ENCODE data around the gene GOLGA3. TPM values are rescaled to one million over a fixed set of nuclear protein-coding genes. Genes with fewer than 3 reads are reported as not detected.
"Not testable (repeated sequence)": the region's sequence is repeated elsewhere in the genome, so short reads cannot be mapped to it uniquely, and the experiment has no call there.

The GOLGA3 gene
- total and polyA plus RNA-seq, 4 donors, result 5.0 to 43.0 (median 15.8) TPM

DNA sequence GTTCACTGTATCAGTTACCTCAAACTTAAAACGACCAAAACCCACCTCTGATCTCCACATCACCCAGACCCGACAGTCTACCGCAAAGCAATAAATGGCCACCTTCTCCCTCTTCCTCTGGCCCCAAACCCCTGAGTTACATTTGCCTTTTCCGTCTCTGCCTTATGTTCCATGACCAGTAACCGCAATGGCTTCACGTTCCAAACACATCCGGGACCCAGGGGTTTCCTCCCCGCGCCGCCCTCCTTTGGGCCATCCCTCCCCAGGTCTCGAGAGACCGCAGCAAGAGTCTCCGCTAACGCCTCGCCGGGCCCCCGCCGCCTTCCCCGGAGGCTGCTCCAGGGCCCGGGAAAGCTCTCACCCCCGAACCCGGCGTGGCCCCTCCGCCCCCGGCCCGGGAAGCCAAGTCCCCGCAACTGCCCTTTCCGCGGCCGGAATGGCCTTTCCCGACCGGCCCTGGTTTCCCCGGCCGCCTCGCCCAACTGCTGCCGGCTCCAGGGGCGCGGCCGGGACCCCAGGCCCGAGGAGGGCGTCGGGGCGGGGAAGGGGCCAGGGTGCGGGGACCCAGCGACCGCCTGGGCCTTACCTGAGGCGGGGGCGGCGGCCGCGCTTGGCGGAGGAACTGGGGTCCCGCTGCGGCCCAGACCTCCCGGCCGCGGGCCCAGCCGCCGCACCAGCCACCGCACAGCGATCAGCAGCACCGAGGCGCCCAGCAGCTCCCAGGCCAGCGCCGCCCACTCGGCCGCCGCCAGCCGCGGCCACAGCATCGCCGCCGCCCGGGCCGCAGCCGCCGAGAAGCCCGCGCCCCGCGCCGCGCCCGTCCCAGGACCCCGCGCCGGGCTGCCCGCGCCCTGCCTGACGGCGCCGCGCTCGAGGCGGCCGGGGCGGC lies 67.4 kb downstream of the GOLGA3 start, which contains the start of gene ANKLE2:
ANKLE2 (minus strand) TSS at position 801 of the 889 bp plus-strand sequence; CDS start at position 767, 34 bp downstream.
- WGBS, result under 1% methylated on average over 97 of the region's 97 CpGs
- H3K4me3 ChIP-seq (ENCODE audit: low read depth in 1 of 3, low read length in 3 of 3), result peak within 1 kb of the TSS; percentile 53 to 99 (median 96)
- no peaks in the 10 kb centered on the region for H3K9me3 ChIP-seq (ENCODE audit: control insufficient read depth in 4 of 4, low read length in 3 of 4)
- DNase-seq (ENCODE audit: low spot score), result peak; percentile 40
- H3K9ac ChIP-seq (ENCODE audit: low read depth in 1 of 2, low read length in 2 of 2), result peak within 1 kb of the TSS; percentile 76 to 85
- H3K27ac ChIP-seq (ENCODE audit: low read depth in 1 of 2, low read length in 2 of 2), result peak within 1 kb of the TSS; percentile 87 to 94
- H3K27me3 ChIP-seq (ENCODE audit: control insufficient read depth in 4 of 4, insufficient read depth in 4 of 4, low read length in 3 of 4), result no peaks in the 10 kb centered on the region
- peaks cover 3 to 17% (median 11%) of the 10 kb centered on the region in 4 donors for H3K4me1 ChIP-seq (ENCODE audit: control insufficient read depth in 4 of 4, insufficient read depth in 4 of 4, low read length in 3 of 4)
- H3K36me3 ChIP-seq (ENCODE audit: control insufficient read depth in 4 of 4, insufficient read depth in 3 of 4, low read depth in 1 of 4, low read length in 3 of 4), result peaks cover 0 to 2% (median 0%) of the 10 kb centered on the region in 4 donors
- no peak for TF ChIP-seq ZBTB33 (IDR thresholded peaks at IDR 0.05)
- TF ChIP-seq FOXA1 (IDR thresholded peaks at IDR 0.05), result no peak
- TF ChIP-seq YY1 (IDR thresholded peaks at IDR 0.05), result no peak
- TF ChIP-seq GABPA (IDR thresholded peaks at IDR 0.05 in 1 of 2, conservative IDR thresholded peaks at IDR 0.05 in 1 of 2), result no peak
- no peak for TF ChIP-seq HNF4G (IDR thresholded peaks at IDR 0.05)
- no peak for TF ChIP-seq FOXA2 (IDR thresholded peaks at IDR 0.05)
- TF ChIP-seq ATF3 (IDR thresholded peaks at IDR 0.05), result no peak
- no peak for TF ChIP-seq RXRA (IDR thresholded peaks at IDR 0.05)

DNA sequence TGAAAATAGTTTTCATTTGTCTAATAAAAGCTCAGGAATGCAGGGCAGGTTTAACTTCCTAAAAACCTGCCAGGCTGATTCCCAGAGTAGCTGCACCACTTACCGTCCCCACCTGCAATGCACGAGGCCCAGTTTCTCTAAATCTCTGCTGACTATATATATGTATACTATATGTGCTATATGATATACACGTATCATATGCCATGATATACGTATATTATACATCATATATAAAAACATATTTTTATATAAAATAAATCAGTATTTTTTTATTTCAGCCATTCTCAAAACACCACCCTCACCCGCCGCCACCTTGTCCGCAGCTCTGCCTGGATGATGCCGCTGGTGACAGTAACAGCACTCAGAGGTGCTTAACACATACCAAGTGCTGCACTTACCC lies 69.3 kb downstream of the GOLGA3 start:
- no peak for DNase-seq (ENCODE audit: low spot score)
- no peak overlapping the region for H3K27ac ChIP-seq (ENCODE audit: low read depth in 1 of 2, low read length in 2 of 2)

DNA sequence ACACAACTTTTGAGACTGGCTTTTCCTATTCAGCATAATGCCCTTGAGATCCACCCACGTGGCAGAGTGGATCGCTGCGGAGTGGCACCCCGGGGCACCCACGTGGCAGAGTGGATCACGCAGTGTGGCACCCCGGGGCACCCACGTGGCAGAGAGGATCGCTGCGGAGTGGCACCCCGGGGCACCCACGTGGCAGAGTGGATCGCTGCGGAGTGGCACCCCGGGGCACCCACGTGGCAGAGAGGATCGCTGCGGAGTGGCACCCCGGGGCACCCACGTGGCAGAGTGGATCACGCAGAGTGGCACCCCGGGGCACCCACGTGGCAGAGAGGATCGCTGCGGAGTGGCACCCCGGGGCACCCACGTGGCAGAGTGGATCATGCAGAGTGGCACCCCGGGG lies 69.8 kb downstream of the GOLGA3 start:
- not testable (repeated sequence) for H3K36me3 ChIP-seq (ENCODE audit: control insufficient read depth in 4 of 4, insufficient read depth in 3 of 4, low read depth in 1 of 4, low read length in 3 of 4); H3K4me3 ChIP-seq (ENCODE audit: low read depth in 1 of 3, low read length in 3 of 3); H3K27ac ChIP-seq (ENCODE audit: low read depth in 1 of 2, low read length in 2 of 2); H3K27me3 ChIP-seq (ENCODE audit: control insufficient read depth in 4 of 4, insufficient read depth in 4 of 4, low read length in 3 of 4); H3K9ac ChIP-seq (ENCODE audit: low read depth in 1 of 2, low read length in 2 of 2); DNase-seq (ENCODE audit: low spot score); H3K9me3 ChIP-seq (ENCODE audit: control insufficient read depth in 4 of 4, low read length in 3 of 4)
- peaks cover 3 to 17% (median 11%) of the 10 kb centered on the region in 4 donors for H3K4me1 ChIP-seq (ENCODE audit: control insufficient read depth in 4 of 4, insufficient read depth in 4 of 4, low read length in 3 of 4)
- WGBS, result 88% methylated on average over 28 of the region's 28 CpGs

More for the DNA sequence above, 69.3 kb downstream of the GOLGA3 start:
- Histone ChIP-seq H3K9me3 (ENCODE audit: control insufficient read depth in 4 of 4, low read length in 3 of 4) (no peaks in the 10 kb centered on the region), H3K4me1 (ENCODE audit: control insufficient read depth in 4 of 4, insufficient read depth in 4 of 4, low read length in 3 of 4) (peaks cover 3 to 17% (median 11%) of the 10 kb centered on the region in 4 donors), H3K9ac (ENCODE audit: low read depth in 1 of 2, low read length in 2 of 2) (no peak overlapping the region), H3K27me3 (ENCODE audit: control insufficient read depth in 4 of 4, insufficient read depth in 4 of 4, low read length in 3 of 4) (no peaks in the 10 kb centered on the region), H3K4me3 (ENCODE audit: low read depth in 1 of 3, low read length in 3 of 3) (no peak overlapping the region), H3K36me3 (ENCODE audit: control insufficient read depth in 4 of 4, insufficient read depth in 3 of 4, low read depth in 1 of 4, low read length in 3 of 4) (peaks cover 0 to 7% (median 5%) of the 10 kb centered on the region in 4 donors)
- WGBS, result 97% methylated on average over 8 of the region's 8 CpGs
- no peak for TF ChIP-seq ZBTB33 (IDR thresholded peaks at IDR 0.05)
- no peak for TF ChIP-seq CTCF (IDR thresholded peaks at IDR 0.05; ENCODE audit: low read depth, low read length, missing input control)
